GM18526 (cell line): ENCODE results near the gene GIGYF2.

Experiments
- POLR2A ChIP-seq: IDR thresholded peaks from 3 replicates; pipeline ENCODE4 v1.6.1; 2011; ENCODE audit not compliant: insufficient read length; ENCODE audit errors: extremely low read depth

The GIGYF2 gene

GRCh38 chr2:232697059-232697806, at the start of gene GIGYF2:
TSS of gene GIGYF2 (plus strand) at chr2:232697331. CDS start at chr2:232735198, 37,867 bp downstream.
- peak; percentile 69 for TF ChIP-seq POLR2A

GRCh38 chr2:232649033-232649432, 48.1 kb upstream of the GIGYF2 start:
- TF ChIP-seq POLR2A, result no peak

- TF ChIP-seq POLR2A, result no peak
Observed at GRCh38 chr2:232652505-232652851, 44.7 kb upstream of the GIGYF2 start.

GRCh38 chr2:232653441-232653840, 43.7 kb upstream of the GIGYF2 start:
- TF ChIP-seq POLR2A, result no peak

- no peak for TF ChIP-seq POLR2A
Observed at GRCh38 chr2:232655392-232655791, 41.7 kb upstream of the GIGYF2 start.

GRCh38 chr2:232658217-232658785, 38.8 kb upstream of the GIGYF2 start:
- TF ChIP-seq POLR2A, result no peak

- no peak for TF ChIP-seq POLR2A
Observed at GRCh38 chr2:232659359-232659758, 37.8 kb upstream of the GIGYF2 start.

- TF ChIP-seq POLR2A, result no peak
Observed at GRCh38 chr2:232662486-232663260, 34.5 kb upstream of the GIGYF2 start.

GRCh38 chr2:232666051-232666805, 30.9 kb upstream of the GIGYF2 start:
- no peak for TF ChIP-seq POLR2A

- TF ChIP-seq POLR2A, result no peak
Observed at GRCh38 chr2:232667989-232668583, 29.0 kb upstream of the GIGYF2 start.

- TF ChIP-seq POLR2A, result no peak
Observed at GRCh38 chr2:232668805-232669444, 28.2 kb upstream of the GIGYF2 start.

GRCh38 chr2:232672588-232672987, 24.5 kb upstream of the GIGYF2 start:
- no peak for TF ChIP-seq POLR2A

GRCh38 chr2:232674491-232674890, 22.6 kb upstream of the GIGYF2 start:
- no peak for TF ChIP-seq POLR2A

GRCh38 chr2:232675381-232675780, 21.8 kb upstream of the GIGYF2 start:
- TF ChIP-seq POLR2A, result no peak

GRCh38 chr2:232680006-232680405, 17.1 kb upstream of the GIGYF2 start:
- no peak for TF ChIP-seq POLR2A
